GM23338 (cell line): ENCODE measurements around the gene NCKAP5.

Experiments
- CTCF ChIP-seq, 2 experiments: fragments of 200-600 bp in 1 of 2; sonication (generic) in 1 of 2; conservative IDR thresholded peaks; 2 replicates each; pipeline versions ENCODE4 v1.5.1 to v1.6.1; 2016 to 2017; ENCODE audit warnings: antibody characterized with exemption in 2 of 2, low read depth in 2 of 2, mild to moderate bottlenecking in 2 of 2, moderate library complexity in 1 of 2
- POLR2AphosphoS5 ChIP-seq: IDR thresholded peaks from 2 replicates; pipeline ENCODE4 v1.6.1; 2016; ENCODE audit warnings: antibody characterized with exemption, low read depth

DNA sequence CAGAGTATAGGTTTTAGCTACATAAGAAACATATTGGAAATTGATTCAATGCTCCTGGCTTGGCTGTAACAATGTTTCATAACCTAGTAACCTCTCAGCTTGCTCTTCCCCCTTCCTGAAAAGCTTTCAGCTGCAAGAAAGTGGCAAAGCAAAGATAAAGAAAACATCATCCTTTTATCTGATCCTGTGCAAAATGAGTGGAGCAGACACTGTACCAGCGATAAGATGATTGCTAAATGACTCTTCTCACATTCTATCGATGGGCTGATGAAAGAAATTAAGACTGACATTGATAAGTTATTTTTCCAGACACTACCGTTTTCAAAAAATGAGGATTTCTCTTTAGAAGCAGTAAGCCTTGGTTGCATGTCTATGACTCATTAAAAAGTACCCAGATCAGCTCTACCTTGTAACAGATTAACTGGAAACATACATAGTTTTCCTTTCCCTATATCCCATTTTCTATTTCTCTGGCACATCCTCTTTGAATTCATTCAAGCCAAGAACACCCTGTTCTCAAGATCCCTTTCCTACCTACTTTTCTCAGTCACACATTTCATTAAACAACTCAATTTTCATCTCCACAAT, 811.2 kb downstream of the NCKAP5 start:
- TF ChIP-seq CTCF (conservative IDR thresholded peaks at IDR 0.05; ENCODE audit: low read depth in 2 of 2) (no peak), POLR2AphosphoS5 (no peak)
